DMS 273 (cell line): Measurements from ENCODE around the gene KDM4B.

Experiments
- DNase-seq: peaks from one replicate; lab custom pipeline; 2025; ENCODE audit not compliant: unreplicated experiment; lab: John Stamatoyannopoulos, UW

KDM4B gene

GRCh38 chr19:5067678-5068077 is 98.8 kb downstream of the KDM4B start:
- no peak for DNase-seq

- no peak for DNase-seq
Measured at GRCh38 chr19:5068233-5069072, 99.5 kb downstream of the KDM4B start.

GRCh38 chr19:5070331-5070730 is 101.4 kb downstream of the KDM4B start:
- DNase-seq = no peak

GRCh38 chr19:5070930-5071329 is 102.0 kb downstream of the KDM4B start:
- no peak for DNase-seq

- no peak for DNase-seq
Measured at GRCh38 chr19:5071579-5071978, 102.7 kb downstream of the KDM4B start.

- DNase-seq = no peak
Measured at GRCh38 chr19:5072115-5072514, 103.2 kb downstream of the KDM4B start.

GRCh38 chr19:5073153-5073844 is 104.4 kb downstream of the KDM4B start:
- no peak for DNase-seq

- DNase-seq = no peak
Measured at GRCh38 chr19:5074407-5074806, 105.5 kb downstream of the KDM4B start.

GRCh38 chr19:5074830-5075394 is 106.0 kb downstream of the KDM4B start:
- no peak for DNase-seq

- DNase-seq = no peak
Measured at GRCh38 chr19:5075597-5075996, 106.7 kb downstream of the KDM4B start.

GRCh38 chr19:5076440-5077208 is 107.7 kb downstream of the KDM4B start:
- no peak for DNase-seq

- DNase-seq = no peak
Measured at GRCh38 chr19:5077209-5077515, 108.2 kb downstream of the KDM4B start.

GRCh38 chr19:5078182-5078581 is 109.3 kb downstream of the KDM4B start:
- no peak for DNase-seq

- no peak for DNase-seq
Measured at GRCh38 chr19:5078666-5079065, 109.8 kb downstream of the KDM4B start.

- no peak for DNase-seq
Measured at GRCh38 chr19:5079071-5079774, 110.3 kb downstream of the KDM4B start.

- DNase-seq = peak; percentile 29
Measured at GRCh38 chr19:5080030-5080654, 111.2 kb downstream of the KDM4B start.

- DNase-seq = no peak
Measured at GRCh38 chr19:5080809-5081208, 111.9 kb downstream of the KDM4B start.

GRCh38 chr19:5081443-5082161 is 112.7 kb downstream of the KDM4B start:
- no peak for DNase-seq

GRCh38 chr19:5083547-5083965 is 114.6 kb downstream of the KDM4B start:
- DNase-seq = no peak

- no peak for DNase-seq
Measured at GRCh38 chr19:5085566-5085965, 116.7 kb downstream of the KDM4B start.
